Activated CD4-positive, alpha-beta memory T cell treated with anti-CD3 and anti-CD28 coated beads for 36 hours (primary cell): Measurements from ENCODE around the gene LRRC59. TPM values are rescaled to one million over a fixed set of nuclear protein-coding genes. Genes with fewer than 3 reads are reported as not detected.

ENCODE experiments used
- CTCF ChIA-PET: fragments of 350-600 bp; sonication (Branson Sonifier 250); formaldehyde crosslinking; loops from one replicate; lab custom pipeline; 2021; ENCODE audit warnings: antibody characterized with exemption, inconsistent platforms; lab: Charles Lee
- POLR2A ChIA-PET: fragments of 350-600 bp; sonication (Branson Sonifier 250); formaldehyde crosslinking; loops from one replicate; lab custom pipeline; 2021; ENCODE audit warnings: antibody characterized with exemption; lab: Charles Lee
- DNase-seq: peaks from one replicate; pipeline ENCODE4 v3.0.0-alpha.2; 2020
- H3K27ac Mint-ChIP-seq: one replicate; pipeline ENCODE4 v1.8.0; 2021; ENCODE audit warnings: mixed read lengths
- H3K27me3 Mint-ChIP-seq: one replicate; pipeline ENCODE4 v1.8.0; 2021; ENCODE audit warnings: mixed read lengths
- H3K36me3 Mint-ChIP-seq: one replicate; pipeline ENCODE4 v1.8.0; 2021; ENCODE audit warnings: mixed read lengths
- H3K4me1 Mint-ChIP-seq: one replicate; pipeline ENCODE4 v1.8.0; 2021; ENCODE audit warnings: low read depth, mixed read lengths
- H3K4me3 Mint-ChIP-seq: one replicate; pipeline ENCODE4 v1.8.0; 2021; ENCODE audit warnings: mild to moderate bottlenecking, mixed read lengths
- H3K9me3 Mint-ChIP-seq: one replicate; pipeline ENCODE4 v1.8.0; 2021; ENCODE audit warnings: mixed read lengths
- intact Hi-C: fragments of 100-400 bp; cut with micrococcal nuclease; formaldehyde crosslinking; loops from one replicate; pipeline ENCODE4 v1.15.1; 2023
- total RNA-seq, 2 experiments: library from RNA; stranded (reverse); gene quantifications; one replicate each; pipeline ENCODE4 v1.2.3, GENCODE V29; 2021

The LRRC59 gene
- total RNA-seq, 2 experiments from 2014 or later = 77.1 to 78.8 TPM

DNA sequence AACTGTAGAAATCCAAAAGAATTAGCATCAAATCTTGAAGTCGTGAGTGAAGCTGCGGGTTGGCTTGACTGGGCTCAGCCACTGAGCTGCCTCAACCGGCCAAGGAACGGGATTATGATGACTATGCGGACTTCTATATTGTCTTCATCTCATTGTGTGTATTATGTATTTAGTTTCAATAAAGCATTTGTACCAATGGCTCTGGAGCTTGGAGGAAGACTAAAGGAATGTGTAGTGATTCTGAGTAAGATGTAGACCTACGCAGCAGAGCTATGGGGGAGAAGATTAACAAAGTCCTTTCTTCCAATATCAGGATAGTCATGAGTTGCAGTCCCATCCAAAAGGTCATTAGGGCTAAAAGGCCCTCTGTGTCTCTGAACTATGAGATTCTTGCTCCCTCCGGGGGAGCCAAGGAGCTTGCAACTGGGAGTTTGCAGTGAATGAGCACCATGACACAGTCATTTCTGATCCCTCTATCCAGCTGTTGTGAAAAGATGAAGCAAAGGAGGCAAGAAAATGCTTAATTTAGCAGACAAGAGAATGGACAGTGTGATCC lies 16.0 kb downstream of the LRRC59 start:
- no peak overlapping the region for H3K27ac Mint-ChIP-seq
- peaks cover 63% of the 10 kb centered on the region for H3K36me3 Mint-ChIP-seq
- DNase-seq = no peak
- H3K27me3 Mint-ChIP-seq = no peaks in the 10 kb centered on the region
- H3K9me3 Mint-ChIP-seq = no peaks in the 10 kb centered on the region
- POLR2A ChIA-PET = no interaction called here
- intact Hi-C loops = no loop called here
- no peaks in the 10 kb centered on the region for H3K4me1 Mint-ChIP-seq
- no peak overlapping the region for H3K4me3 Mint-ChIP-seq
- CTCF ChIA-PET = interaction anchor here (0.7 to 5.7 kb wide), 4 partner anchors 10 to 19 kb away, joined by 3 to 37 read pairs (median 16); partner anchors contain the start of gene LRRC59

DNA sequence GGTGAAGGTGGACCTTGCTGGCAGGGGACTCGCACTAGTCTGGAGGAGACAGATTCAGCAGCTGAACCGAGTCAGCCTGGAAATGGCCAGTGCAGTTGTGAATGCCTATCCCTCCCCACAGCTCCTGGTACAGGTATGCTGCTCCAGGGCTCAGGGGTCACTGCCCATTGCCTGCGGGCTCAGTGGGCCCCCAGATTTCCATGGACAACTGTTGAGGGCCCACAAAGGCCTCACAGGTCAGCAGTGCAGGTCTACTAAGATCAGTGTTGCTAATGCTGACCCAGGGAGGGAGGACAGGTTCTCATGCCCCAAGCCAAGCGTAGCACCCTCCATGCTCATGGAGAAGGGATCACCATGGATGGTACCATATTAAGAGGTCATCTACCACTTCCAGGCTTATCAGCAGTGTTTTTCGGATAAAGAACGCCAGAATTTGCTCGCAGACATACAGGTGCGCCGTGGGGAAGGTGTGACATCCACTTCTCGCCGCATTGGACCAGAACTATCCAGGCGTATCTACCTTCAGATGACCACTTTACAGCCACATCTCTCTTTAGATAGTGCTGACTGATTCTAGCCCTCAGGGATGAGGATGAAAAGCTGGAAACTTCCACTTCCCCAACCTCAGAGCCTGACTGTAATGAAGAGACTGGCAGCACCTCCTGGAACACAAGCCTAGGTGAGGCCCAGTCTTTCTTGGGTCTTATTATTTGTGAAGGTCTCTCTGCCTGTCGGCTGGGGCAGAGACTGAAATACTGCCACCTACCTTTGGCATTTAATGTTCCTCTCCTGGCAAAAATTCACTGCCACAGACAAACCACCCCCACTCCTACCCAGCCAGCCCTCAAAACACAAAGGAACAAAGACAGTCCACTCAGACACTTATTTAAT lies 16.7 kb downstream of the LRRC59 start:
- Mint-ChIP-seq H3K27ac (no peak overlapping the region), H3K27me3 (no peaks in the 10 kb centered on the region), H3K9me3 (no peaks in the 10 kb centered on the region), H3K4me1 (no peaks in the 10 kb centered on the region), H3K36me3 (peaks cover 63% of the 10 kb centered on the region), H3K4me3 (no peak overlapping the region)
- intact Hi-C loops = no loop called here
- DNase-seq = no peak
- ChIA-PET CTCF (interaction anchor here (0.7 to 5.7 kb wide), 5 partner anchors 10 to 18 kb away, joined by 3 to 37 read pairs (median 8); partner anchors contain the start of gene LRRC59), POLR2A (interaction anchor here (0.9 kb wide), 1 partner anchor 11 kb away, joined by 3 read pairs; no protein-coding TSS in a partner anchor)

DNA sequence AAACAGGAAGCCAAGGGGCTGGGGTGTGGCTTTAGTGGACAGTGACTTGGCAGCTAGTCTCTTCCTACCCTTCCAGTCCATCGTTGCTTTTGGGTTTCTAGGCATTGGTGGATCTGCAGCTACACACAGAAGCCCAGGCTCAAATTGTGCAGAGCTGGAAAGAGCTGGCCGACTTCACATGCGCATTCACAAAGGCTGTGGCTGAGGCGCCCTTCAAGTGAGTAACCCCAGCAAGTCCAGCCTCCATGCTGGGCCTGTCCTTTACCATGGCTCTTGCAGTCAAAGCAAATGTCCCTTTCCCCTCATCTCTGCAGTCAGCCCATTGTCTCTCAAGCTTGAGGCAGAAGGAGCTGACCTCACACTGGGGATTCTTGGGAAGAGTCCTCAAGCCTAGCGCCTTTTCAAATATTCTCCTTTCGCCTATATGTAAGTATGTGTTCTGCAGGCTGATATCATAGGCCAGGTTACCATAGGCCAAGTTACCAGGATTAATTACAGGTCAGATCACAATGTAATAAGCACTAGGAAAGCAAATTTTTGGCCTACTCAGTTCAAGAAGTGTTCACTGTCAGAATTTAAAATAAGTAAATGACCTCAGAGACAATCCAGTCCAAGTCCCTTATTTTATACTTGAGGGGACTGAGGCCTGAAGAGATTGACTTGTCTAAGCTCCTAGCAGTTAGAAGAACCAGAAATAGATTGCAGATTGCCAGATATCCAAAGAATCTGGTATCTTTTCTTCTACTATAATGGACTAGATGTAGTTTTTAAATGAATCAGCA lies 17.8 kb downstream of the LRRC59 start:
- Mint-ChIP-seq H3K36me3 (peaks cover 61% of the 10 kb centered on the region), H3K4me3 (no peak overlapping the region), H3K27me3 (no peaks in the 10 kb centered on the region), H3K4me1 (no peaks in the 10 kb centered on the region), H3K9me3 (no peaks in the 10 kb centered on the region), H3K27ac (no peak overlapping the region)
- intact Hi-C loops = no loop called here
- POLR2A ChIA-PET = interaction anchor here (0.9 kb wide), 1 partner anchor 13 kb away, joined by 3 read pairs; no protein-coding TSS in a partner anchor
- no peak for DNase-seq
- CTCF ChIA-PET = interaction anchor here (1.5 to 5.7 kb wide), 2 partner anchors 17 to 18 kb away, joined by 8 to 37 read pairs; partner anchors contain the start of gene LRRC59

DNA sequence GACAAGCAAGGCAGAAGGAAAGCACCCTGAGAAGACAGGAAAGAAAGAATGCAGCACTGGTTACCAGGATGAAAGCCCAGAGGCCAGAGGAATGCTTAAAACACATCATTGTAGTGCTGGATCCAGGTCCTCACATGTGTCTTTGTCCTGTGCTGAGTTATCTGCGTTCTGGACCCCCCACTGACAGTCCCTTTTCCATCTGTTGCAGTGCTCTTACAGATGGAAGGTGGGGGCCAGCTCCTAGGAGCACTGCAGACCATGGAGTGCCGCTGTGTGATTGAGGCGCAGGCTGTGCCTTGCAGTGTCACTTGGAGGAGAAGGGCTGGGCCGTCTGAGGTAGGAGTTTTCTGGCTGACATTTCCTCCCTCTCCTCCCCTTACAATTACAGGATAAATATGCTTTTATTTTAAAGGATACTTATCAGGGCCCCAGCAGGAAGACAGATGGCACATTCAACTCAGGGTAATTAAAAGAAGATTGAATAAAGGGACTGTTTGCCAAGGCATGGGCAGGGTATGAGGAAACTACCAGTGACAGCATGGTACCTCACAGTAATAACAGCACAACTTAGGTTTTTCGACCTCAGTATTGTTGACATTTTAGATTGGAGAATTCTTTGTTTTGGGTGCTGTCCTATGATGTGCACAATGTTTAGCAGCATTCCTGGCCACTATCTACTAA lies 21.3 kb downstream of the LRRC59 start:
- Mint-ChIP-seq H3K27me3 (no peaks in the 10 kb centered on the region), H3K4me3 (no peak overlapping the region), H3K9me3 (no peaks in the 10 kb centered on the region), H3K4me1 (peaks cover 20% of the 10 kb centered on the region), H3K27ac (no peak overlapping the region), H3K36me3 (peaks cover 61% of the 10 kb centered on the region)
- intact Hi-C loops = no loop called here
- CTCF ChIA-PET = interaction anchor here (1.4 to 2.2 kb wide), 3 partner anchors 14 to 22 kb away, joined by 6 to 11 read pairs (median 6); partner anchors contain the start of gene LRRC59
- no peak for DNase-seq
- POLR2A ChIA-PET = interaction anchor here (1.0 kb wide), 1 partner anchor 51 kb away, joined by 3 read pairs; no protein-coding TSS in a partner anchor

DNA sequence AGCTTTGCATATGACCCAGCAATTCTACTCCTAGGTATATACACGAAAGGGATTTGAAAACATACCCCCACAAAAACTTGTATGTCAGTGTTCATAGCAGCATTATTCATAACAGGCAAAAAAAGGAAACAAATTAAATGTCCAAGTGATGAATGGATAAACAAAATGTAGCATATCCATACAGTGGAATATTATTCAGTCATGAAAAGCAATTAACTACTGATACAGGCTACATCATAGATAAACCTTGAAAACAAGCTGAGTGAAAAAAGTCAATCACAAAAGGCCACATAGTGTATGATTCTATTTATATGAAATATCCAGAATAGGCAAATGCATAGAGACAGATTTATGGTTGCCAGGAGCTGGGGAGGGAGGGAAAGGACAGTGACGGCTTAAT lies 23.6 kb downstream of the LRRC59 start:
- CTCF ChIA-PET = interaction anchor here (0.7 to 5.9 kb wide), 3 partner anchors 11 to 128 kb away, joined by 3 to 50 read pairs (median 27); partner anchors contain the start of gene LRRC59
- Mint-ChIP-seq H3K4me1 (peaks cover 28% of the 10 kb centered on the region), H3K4me3 (peak overlapping the region; percentile 97), H3K27me3 (no peaks in the 10 kb centered on the region), H3K36me3 (peaks cover 46% of the 10 kb centered on the region), H3K9me3 (no peaks in the 10 kb centered on the region), H3K27ac (peak overlapping the region; percentile 99)
- POLR2A ChIA-PET = interaction anchor here (0.8 to 3.0 kb wide), 7 partner anchors 11 to 53 kb away, joined by 3 to 17 read pairs (median 4); partner anchors contain the start of genes ACSF2 and LRRC59
- DNase-seq = no peak
- intact Hi-C loops = loop anchor here (2.0 kb wide), 1 partner anchor 23 kb away; the partner anchor contains the start of gene LRRC59

DNA sequence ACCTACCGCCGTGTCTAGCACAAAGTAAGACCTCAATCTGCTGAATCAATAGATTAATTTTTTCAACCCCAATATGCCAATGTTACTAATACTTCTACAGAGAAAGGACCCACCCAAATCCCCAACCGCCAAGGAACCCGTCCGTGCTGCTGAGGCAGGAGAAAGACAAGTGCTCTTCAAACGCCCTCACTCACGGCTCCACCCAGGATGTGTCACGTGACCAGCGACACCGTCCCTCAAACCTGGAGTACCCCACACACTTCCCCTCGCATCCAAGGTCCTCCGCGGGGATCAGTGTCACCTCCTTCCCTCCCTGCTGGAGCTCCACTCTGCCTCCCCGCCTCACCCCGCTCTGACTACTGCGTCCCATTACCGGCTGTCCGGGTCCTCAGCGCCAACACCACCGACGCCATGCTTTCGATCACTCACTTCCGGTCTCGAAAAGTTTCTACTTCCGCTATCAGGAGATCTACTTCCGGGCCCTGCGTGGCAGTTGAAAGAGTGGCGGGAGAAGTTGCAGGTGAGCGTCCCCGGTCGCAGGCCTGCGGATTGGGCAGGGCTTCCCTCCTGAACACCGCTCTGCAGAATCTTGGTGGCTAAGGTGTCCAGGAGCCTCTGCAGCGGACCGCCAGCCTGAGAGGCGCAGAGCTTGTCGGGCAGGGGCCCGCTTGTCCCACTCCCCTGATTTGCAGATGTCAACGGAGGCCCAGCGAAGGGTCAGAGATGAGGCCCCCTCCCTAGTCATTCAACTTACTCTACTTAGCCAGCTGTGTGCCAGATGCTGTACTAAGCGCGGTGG lies 24.4 kb downstream of the LRRC59 start, which contains the start of the genes EME1 and MRPL27:
Gene EME1, plus strand, starts transcription at position 472 of the 799 bp plus-strand sequence. CDS start 1,980 bp downstream, outside the sequence.
Gene MRPL27, minus strand, starts transcription at position 427 of the 799 bp plus-strand sequence. Its CDS starts 14 bp downstream, at position 413.
- peak within 1 kb of the TSS; percentile 99 for H3K27ac Mint-ChIP-seq
- H3K4me1 Mint-ChIP-seq = peaks cover 28% of the 10 kb centered on the region
- intact Hi-C loops = loop anchor here (2.0 kb wide), 1 partner anchor 24 kb away; the partner anchor contains the start of gene LRRC59

DNA sequence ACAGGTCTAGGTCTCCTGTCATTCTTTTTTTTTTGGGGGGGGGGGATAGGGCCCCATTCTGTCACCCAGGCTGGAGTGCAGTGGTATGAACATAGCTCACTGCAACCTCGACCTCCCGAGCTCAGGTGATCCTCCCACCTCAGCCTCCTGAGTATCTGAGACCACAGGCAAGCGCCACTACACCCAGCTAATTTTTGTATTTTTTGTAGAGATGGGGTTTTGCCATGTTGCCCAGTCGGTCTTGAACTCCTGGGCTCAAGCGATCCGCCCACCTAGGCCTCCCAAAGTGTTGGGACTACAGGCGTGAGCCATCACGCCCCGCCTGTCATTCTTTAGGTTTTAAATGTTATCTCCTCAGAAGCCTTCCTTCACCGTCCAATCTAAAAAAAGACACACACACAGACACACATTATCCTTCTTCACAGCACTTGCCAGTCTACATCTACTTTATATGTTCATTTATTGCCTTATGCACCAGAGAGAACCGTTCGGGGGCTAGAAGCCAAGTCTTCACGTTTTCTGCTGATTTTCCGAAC lies 25.0 kb downstream of the LRRC59 start:
- H3K27me3 Mint-ChIP-seq = no peaks in the 10 kb centered on the region
- peaks cover 46% of the 10 kb centered on the region for H3K36me3 Mint-ChIP-seq
- ChIA-PET POLR2A (interaction anchor here (1.0 to 3.0 kb wide), 4 partner anchors 20 to 27 kb away, joined by 3 to 17 read pairs (median 4); partner anchors contain the start of genes LRRC59 and XYLT2), CTCF (interaction anchor here (3.9 to 5.9 kb wide), 2 partner anchors 10 to 25 kb away, joined by 27 to 50 read pairs; partner anchors contain the start of gene LRRC59)
- H3K4me1 Mint-ChIP-seq = peaks cover 28% of the 10 kb centered on the region
- peak overlapping the region; percentile 99 for H3K27ac Mint-ChIP-seq
- H3K9me3 Mint-ChIP-seq = no peaks in the 10 kb centered on the region
- no peak for DNase-seq
- intact Hi-C loops = loop anchor here (2.0 kb wide), 1 partner anchor 25 kb away; the partner anchor contains the start of gene LRRC59
- H3K4me3 Mint-ChIP-seq = peak overlapping the region; percentile 97

More for the DNA sequence above, 24.4 kb downstream of the LRRC59 start, which contains the start of the genes EME1 and MRPL27:
- peak; percentile 90 for DNase-seq
- Mint-ChIP-seq H3K27me3 (no peaks in the 10 kb centered on the region), H3K4me3 (peak within 1 kb of the TSS; percentile 97), H3K9me3 (no peaks in the 10 kb centered on the region), H3K36me3 (peaks cover 44% of the 10 kb centered on the region)
- CTCF ChIA-PET = interaction anchor here (0.7 to 5.9 kb wide), 3 partner anchors 10 to 129 kb away, joined by 3 to 50 read pairs (median 27); partner anchors contain the start of gene LRRC59
- POLR2A ChIA-PET = interaction anchor here (0.8 to 3.0 kb wide), 7 partner anchors 10 to 53 kb away, joined by 3 to 17 read pairs (median 4); partner anchors contain the start of genes ACSF2, LRRC59 and XYLT2

DNA sequence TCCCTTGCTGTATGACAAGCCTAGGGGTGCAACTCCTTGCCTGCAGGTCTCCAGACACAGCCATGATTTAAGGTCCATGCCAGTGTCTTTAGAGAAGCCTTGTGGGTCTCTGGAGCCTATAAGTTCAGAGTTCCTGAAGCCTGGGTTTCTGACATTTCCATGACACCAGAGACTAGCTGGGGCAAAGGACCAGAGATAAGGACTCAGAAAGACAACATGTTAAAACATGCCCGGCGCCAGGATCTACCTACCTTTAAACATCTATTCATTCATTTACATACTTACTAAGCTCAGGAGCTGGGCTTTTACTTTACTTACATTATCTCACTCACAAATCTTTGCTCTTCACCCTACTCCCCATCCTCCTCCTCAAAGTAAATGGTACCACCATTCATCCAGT lies 25.8 kb downstream of the LRRC59 start:
- CTCF ChIA-PET = interaction anchor here (3.9 to 5.9 kb wide), 2 partner anchors 9 to 26 kb away, joined by 27 to 50 read pairs; partner anchors contain the start of gene LRRC59
- intact Hi-C loops = no loop called here
- peak overlapping the region; percentile 42 for H3K27ac Mint-ChIP-seq
- H3K36me3 Mint-ChIP-seq = peaks cover 43% of the 10 kb centered on the region
- DNase-seq = no peak
- peak overlapping the region; percentile 97 for H3K4me3 Mint-ChIP-seq
- POLR2A ChIA-PET = interaction anchor here (1.5 to 3.0 kb wide), 2 partner anchors 9 to 25 kb away, joined by 3 to 17 read pairs; partner anchors contain the start of gene LRRC59
- no peaks in the 10 kb centered on the region for H3K27me3 Mint-ChIP-seq
- H3K9me3 Mint-ChIP-seq = no peaks in the 10 kb centered on the region
- peaks cover 28% of the 10 kb centered on the region for H3K4me1 Mint-ChIP-seq

DNA sequence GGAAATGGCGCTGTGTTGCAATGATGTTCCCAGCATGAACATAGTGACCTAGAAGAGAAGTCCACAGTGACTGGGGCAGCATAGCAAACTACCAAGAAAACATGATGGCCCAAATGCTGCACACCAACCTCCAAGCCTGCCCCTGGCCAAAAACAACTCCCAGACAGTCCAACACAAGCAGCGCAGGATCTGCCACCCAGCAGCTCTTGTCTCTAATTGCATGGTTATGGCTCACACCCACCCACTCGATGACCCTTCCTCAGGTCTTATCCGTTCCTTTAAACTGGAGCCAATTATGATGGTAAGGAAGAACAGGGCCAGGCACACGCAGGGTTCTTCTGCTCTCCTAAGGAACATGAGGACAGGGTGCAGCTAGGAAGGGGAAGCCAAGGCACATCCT lies 27.3 kb downstream of the LRRC59 start:
- Mint-ChIP-seq H3K27me3 (no peaks in the 10 kb centered on the region), H3K27ac (no peak overlapping the region), H3K36me3 (peaks cover 38% of the 10 kb centered on the region), H3K9me3 (no peaks in the 10 kb centered on the region), H3K4me1 (peaks cover 28% of the 10 kb centered on the region), H3K4me3 (peak overlapping the region; percentile 12)
- DNase-seq = no peak
- ChIA-PET POLR2A (no interaction called here), CTCF (interaction anchor here (0.6 to 5.9 kb wide), 3 partner anchors 7 to 282 kb away, joined by 3 to 50 read pairs (median 4); no protein-coding TSS in a partner anchor)
- intact Hi-C loops = no loop called here
